Activated CD4-positive, alpha-beta T cell treated with anti-CD3 and anti-CD28 coated beads, Interleukin-2, amount 50 U/mL, for 48 hours (primary cell): ENCODE measurements around the gene CYB561D2.
"Not testable (repeated sequence)": the region's sequence is repeated elsewhere in the genome, so short reads cannot be mapped to it uniquely, and the experiment has no call there.

Experiments used
- DNase-seq, 2 experiments: peaks; one replicate each; pipeline ENCODE4 v3.0.0-alpha.2; 2020

CYB561D2 gene, protein sequence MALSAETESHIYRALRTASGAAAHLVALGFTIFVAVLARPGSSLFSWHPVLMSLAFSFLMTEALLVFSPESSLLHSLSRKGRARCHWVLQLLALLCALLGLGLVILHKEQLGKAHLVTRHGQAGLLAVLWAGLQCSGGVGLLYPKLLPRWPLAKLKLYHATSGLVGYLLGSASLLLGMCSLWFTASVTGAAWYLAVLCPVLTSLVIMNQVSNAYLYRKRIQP

DNA sequence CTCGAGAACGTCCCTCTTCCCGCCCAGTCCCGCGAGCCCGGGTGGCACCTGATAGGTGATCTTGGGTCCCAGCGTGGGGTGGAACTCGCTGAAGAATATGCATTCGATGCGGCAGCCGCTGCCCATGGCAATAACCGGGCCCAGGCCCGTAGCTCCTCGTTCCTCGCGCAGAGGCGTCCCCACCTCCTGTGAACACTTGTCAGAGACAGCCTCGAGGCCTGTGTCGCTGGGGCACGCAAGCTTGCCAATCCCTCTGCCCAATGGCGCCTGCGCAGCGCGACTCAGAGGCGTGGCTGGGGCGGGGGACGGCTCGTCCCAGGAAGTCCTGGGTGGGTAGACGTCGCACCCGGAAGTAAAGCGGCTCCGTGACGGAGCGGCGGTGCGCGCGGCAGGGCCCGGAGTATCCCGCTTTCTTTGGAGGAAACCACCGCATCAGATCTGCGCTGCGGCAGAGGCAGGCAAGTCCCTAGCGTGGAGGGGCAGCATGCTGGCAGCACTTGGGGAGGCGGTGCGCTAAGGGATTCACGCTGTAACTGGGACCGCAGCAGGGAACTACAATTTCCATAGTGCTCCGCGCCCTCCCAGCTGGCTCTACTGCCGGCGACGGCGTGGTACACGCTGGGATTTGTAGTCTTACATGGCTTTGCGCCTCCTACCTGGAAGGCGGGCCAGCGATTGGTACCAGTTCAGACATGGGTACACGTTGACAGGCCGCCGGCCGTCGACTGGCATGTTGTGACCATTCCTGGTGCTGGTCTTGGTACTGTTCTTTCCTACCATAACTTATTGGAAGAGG lies at the start of gene CYB561D2, which contains the start of gene NPRL2:
CYB561D2 (plus strand) TSS at position 336 of the 796 bp plus-strand sequence. CDS start 572 bp downstream, outside the sequence.
NPRL2 (minus strand) TSS at position 249 of the 796 bp plus-strand sequence; CDS start at position 126, 123 bp downstream.
- DNase-seq: peak; percentile 100

DNA sequence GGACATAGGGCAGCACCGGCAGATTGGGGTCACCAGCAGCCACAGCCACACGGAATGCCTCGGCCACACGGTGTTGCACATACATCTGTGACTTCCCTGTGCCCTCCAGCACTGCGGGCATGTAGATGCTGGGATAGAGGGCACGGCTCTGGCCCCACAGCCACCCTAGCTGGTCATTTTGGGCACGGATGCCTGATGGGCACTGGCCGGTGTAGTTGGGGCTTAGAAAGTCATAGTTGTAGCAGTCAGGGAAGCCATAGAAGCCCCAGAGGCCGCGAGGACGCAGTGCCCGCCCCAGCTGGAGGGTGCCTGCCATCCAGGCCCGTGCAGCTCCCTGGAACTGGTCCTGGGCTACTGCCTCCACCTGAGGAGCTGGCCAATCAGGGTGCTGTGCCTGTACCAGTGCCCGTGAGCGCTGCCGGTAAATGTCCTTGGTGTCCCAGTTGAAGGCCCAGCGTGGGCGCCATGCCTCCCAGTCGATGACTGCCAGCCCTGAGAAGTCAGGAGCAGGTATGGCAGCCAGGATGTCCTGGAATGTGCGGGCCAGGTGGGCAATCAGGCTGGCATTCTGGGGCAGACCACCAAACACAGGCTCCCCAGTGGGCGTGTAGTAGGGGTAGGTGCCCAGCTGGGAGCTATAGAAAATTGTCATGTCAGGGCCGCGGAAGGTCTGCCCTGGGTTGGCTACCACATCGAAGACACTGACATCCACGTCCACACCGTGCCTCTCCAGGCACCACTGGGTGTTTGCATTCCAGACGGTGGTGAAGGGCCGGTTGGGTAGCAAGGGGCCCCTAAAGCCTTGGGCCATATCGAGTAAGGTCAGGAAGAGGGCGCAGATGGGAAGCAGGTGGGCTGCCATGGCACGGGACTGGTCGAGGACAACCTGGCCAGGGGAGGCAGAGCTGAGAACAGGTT lies 48.3 kb upstream of the CYB561D2 start:
- DNase-seq: no peak

DNA sequence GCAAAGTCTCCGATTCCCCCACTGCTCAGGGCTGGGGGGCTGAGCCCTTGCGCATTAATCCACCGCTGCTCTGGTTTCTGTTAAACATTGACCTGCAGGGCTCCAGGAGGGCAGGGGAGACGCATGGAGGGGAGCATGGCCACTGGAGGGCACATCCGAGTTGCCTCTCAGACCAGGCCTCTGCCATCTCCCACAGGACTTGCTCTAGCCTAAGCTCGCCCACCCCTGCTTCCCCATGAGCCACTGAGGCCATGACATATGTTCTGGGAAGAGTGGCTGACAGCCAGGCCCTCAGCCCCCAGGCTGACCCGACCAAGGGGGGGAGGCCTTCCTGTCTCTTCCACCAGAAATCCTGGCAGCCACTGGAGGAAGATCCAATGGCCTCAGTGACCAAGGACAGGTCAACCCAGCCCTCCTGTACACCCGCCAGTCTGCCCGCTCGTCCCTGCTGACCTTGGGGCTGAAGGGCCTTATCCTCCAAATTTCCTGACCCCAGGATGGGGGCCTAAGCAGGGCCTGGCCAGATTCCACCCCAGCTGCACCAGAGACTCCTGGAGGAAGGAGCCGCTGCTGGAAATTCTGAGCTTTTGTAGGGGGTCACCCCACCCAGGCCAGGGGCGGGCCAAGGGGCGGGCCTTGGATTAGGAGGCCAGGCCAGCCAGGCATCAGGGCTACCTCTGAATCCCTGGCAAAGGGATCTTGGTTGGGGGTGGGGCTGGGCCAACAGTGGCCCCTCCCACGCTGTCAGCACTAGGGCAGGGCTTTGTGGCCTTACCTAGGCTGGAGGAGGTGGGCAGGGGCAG lies 47.4 kb upstream of the CYB561D2 start, which contains the start of gene HYAL1:
HYAL1 (minus strand) TSS at position 562 of the 803 bp plus-strand sequence. CDS start 618 bp downstream, outside the sequence.
- DNase-seq: no peak

DNA sequence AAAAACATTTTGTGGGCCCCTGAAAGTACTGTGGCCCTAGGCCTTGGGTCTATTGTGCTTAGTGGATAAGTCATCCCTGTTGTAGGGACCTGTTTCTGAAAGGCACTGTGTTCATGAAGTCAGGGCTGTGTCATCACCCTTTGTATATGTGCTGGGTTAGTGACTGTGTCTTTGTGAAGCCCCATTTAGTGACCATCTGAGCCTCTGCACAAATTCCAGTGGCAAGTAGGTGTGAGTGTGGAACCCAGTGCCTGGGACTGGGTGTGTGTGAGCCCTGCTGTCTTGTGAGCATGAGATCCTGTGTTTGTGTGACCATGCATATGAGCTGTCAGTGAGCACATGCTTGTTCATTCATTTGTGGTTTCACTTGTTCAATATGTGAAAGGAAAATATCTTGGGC lies 46.1 kb upstream of the CYB561D2 start:
- no peak for DNase-seq

DNA sequence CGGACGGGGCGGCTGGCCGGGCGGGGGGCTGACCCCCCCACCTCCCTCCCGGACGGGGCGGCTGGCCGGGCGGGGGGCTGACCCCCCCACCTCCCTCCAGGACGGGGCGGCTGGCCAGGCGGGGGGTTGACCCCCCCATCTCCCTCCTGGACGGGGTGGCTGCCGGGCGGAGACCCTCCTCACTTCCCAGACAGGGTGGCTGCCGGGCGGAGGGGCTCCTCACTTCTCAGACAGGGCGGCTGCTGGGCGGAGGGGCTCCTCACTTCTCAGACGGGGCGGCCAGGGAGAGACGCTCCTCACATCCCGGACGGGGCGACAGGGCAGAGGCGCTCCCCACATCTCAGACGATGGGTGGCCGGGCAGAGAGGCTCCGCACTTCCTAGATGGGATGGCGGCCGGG lies 38.6 kb upstream of the CYB561D2 start:
- DNase-seq: not testable (repeated sequence)

DNA sequence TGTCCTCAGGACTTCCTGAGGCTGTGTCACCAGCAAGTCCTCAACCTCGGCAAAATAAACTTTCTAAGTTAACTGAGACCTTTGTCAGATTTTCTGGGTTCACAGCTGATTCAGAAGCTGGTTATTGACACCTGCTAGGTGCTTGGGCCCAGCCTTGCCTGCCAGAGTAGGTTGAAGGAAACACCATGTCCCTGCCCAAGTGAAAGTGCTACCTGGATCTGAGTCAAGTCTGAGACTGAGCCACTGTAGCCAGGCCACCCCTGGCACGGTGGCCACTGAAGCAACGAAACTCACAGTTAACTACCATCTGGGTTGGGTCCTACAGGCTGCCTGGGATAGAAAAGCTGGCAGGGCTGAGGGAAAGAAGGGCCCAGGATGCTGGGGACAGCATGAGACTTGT lies 36.3 kb upstream of the CYB561D2 start:
- no peak for DNase-seq

DNA sequence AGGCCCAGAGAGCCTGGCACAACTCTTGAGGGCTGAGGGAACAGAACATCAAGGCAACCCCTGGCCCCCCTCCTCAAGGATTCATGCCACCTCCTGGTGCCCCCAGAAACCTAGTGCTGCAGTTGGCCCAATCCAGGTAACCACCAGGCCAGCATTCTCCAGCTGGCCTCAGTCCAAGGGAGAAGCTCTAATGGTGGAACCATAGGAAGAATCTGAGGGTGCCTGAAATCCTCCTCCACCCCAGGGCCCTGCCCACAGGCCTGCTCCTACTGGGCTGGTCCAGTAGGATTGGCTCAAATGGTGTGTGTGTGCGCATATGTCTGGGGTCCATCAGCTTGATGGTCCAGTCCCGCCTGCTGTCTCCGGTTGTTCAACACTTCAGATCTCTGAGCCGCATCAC lies 35.8 kb upstream of the CYB561D2 start:
- DNase-seq: no peak

DNA sequence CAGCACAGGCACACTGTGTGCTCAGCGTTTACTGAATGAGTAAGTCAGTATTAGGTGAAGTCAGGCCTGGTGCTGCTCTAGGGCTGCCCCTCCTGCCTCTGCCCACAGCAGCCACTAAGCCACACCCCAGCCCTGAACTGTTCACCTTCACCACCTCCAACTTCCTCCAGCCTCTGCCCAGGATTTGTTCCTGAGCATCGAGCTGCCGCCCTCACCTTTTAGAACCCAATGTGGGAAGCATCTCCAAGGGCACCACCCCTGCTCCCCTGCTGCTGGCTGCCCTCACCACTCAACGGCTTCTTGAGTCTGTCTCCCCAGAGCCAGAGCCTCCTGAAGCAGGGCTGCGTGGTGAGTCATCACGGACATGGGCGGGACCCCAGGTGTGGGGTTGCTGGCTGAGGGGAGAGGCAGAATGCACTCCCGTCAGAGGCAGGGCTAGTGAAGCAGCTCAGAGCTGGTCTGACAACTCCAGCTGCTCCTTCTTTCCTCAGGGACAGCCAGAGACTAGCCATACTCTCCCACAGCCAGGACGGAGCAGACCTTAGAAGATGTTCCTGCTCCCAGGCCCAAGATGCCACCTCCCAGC lies 33.9 kb upstream of the CYB561D2 start:
- DNase-seq: peak; percentile 57 to 62

DNA sequence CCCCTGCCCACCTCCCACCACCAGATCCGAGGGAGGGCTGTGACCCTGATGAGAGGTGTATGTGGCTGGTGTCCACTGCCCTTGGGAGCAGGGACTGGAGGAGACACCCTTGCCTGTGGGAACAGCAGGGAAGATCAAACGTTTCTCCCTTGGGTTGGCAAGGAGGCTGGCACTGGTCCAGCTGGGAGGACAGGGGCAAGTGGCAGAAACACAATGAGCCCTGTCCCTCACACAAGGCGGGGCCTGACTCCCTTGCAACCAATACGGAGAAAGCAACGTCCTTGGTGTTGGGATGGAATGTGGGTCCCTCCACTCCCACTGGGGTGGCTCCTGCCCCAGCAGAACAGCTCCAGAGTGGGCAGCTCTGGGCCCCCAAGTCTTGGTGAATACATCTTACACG lies 33.4 kb upstream of the CYB561D2 start:
- DNase-seq: no peak

DNA sequence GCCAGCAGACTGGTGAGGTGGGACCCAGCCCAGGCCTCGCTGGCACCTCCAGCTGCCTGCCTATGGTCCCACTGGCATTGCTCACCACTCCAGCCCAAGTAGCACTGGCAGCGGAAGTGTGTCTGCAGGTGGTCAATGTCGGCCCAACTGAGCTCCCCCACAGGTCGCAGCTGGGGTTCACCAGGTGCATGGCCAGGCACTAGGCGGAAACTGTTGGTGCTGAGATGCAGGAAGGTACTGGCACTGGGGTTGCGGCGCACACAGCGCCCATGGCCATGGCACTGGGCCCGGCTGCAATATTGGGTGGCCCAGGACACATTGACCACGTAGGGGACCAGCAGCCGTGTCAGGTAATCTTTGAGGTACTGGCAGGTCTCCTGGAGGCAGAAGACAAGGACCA lies 32.5 kb upstream of the CYB561D2 start:
- DNase-seq: no peak

DNA sequence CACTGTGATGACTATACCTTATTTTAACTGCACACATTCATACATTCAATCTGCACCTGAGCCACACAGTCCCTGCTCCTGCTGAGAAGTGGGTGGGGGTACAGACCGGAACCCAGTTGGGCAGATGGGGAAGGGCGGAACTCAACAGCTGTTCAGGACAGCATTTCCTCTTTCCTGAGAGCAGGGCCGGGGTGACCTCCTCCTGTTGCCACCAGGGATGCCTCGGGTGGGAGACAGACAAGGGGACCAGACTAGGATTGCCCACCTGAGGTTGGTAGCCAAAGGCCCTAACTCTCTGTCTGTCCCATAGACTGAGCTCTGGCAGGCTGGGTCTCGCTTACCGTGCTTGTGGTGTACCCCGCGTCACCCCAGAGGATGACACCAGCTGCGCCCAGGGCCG lies 32.0 kb upstream of the CYB561D2 start:
- DNase-seq: no peak

DNA sequence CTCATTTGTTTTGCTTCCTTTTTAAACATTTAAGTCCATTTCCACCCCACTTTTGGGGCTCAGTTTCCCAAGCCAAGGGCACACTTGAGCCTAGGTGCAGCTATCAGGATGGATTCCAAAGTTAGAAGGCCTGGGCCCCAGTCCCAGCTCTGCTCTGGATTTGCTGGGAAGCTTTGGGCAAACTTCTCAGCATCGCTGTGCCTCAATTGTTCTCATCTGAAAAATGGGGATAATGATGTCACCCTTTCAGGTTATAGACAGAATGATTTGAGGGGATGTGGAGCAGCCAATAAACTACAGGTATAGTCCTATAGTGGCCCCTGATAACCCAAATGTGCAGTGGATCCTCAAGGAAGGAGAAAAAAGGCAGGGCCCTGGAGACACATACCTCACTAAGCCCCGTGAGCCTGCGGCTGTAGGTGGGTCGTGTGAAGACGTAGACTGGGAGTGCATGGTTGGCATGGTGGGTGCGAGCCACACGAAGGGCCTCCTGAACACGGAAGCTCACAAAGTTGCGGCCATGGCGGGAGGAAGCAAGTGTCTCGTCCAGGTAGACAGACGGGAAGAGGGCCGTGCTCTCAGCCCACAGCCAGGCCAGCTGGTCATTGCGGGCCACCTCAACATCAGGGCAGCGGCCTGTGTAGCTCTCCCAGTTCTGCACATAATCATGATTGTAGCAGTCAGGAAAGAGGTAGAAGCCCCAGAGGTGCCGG lies 31.3 kb upstream of the CYB561D2 start:
- no peak for DNase-seq

DNA sequence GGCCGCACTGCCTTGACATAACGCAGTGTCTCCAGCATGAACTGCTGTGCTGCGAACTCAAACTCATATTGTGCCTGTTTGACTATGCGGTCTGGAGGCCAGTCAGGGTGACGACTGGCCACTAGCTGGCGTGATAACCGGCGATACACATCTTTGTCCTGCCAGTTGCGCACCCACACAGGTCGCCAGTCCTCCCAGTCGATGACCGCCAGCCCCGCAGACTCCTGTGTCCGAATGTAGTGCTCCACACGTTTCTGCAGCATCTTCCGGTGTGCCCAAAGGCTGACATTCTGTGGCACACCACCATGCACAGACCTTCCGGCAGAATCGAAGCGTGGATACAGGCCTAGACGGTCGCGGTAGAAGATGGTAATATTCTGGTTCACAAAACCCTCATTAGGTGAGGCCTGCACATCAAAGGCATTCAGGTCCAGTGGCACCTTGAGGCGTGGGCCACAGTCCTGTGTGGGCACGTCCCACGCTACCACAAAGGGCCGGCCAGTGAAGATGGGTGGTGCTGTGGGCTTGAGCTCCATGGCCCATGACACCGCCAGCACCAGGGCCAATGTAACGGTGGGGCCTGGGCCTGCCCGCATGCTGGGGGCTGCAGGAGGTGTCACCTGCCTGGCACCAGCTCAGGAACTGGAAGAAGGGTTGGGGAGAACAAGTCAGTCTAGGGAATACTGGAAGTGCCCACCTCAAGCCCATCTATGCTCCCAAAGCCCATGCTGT lies 30.6 kb upstream of the CYB561D2 start:
- DNase-seq: no peak

DNA sequence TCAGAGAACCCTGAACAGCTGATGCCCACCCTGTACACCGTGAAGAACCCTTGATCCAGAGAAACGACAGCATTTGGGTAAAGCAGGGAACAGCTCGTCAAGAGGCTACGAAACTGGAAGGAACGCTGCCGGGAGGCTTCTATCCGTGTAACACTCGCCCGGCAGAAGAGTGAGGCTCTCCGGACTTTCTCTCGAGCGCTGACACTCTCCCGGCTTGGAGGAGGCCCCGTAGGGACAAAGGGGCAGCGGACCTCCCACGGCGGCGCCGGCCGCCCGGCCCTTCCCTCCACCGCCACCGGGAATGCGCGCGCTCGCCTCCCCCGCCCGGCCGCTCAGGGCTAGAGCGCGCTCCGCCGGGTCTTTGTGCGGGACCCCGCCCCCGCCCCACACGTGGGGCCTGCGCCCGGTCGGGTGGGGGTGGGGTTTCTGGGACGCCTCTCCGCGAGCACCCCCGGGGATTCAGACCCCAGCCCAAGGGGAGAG lies 29.8 kb upstream of the CYB561D2 start:
- DNase-seq: peak; percentile 68 to 72

DNA sequence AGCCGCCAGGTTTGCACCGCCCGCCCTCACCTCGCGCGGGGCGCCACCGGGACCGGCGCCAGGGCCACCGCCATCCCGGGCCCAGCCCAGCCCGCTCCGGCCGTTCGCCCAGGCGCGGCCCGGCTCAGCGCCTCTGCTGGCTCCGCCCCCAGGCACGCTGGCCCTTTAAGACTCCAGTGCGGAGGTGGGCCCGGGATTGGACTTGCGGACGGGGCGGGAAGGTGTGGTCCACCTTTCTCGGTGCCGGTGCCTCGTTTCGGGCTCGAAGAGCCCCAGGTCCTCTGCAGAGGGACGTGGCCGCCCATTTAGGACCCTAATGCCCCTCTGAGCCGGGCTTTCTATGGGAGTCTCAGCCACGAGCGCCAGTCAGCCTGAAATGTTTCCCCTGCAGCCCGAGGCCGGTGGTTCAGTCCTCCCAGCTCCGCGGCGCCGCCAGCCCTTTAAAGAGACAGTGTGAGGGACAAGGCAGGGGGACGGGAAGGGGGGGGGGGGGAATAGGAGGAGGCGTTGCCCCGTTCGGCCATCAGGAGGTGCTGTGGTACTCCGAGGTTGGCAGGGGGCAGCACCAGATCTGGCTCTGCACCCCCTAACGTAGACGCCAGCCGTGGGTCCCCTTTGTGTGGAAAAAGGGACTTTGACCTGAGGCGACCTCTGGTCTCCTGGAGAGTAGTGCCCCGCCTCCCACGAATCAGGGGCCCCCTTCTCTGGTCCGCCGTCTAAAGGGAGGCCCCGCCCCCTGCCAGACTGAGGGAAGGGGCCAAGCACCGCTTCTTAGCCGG lies 29.1 kb upstream of the CYB561D2 start:
- peak; percentile 87 to 88 for DNase-seq

DNA sequence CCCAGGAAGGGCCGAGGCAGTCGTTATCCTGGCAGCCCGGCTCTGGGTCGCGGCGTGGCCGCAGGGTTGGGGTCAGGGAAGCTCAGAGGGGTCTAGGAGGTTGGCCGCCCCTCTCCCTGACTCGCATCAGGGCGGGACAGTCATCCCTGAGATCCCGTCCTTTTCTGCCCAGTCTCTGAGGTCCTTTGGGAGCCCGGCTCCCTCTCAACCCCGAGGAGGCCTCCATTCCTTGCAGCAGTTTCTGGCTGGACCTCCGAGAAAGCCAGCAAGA lies 28.6 kb upstream of the CYB561D2 start:
- DNase-seq: no peak

DNA sequence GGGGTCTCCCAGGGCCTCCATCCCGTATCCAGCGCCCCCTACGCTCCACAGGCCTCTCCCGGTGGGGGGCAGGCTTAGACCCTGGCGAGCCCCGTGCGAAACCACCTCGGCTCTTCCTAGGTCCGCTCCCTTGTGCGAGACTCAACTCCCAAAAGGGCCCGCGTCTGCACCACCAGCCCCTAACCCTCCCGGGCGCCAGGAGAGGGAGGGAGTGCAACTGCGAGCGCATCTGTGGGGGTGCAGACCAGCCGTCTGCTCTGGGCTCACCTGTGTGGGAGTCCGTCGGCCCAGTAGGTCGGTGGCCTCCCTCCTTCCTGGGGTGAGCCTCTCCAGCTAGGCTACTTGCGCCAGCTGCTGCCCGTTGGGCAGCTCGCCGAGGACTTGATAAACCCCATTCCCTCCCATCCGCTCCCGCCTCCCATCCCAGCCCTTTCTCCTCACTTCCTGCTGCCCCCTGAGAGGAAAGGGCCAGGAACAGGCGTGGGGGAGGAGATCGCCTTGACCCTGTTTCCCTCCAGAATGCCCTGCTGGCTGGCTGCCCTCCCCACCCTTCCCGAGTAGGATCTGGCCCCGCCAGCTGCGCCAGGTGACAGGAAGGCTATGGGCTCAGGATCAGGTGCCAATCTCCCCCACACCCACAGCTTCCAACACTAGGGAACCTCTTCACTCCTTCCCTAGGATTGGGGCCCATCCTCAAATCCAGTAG lies 28.1 kb upstream of the CYB561D2 start, which contains the start of gene HYAL2:
HYAL2 (minus strand) TSS at position 360 of the 706 bp plus-strand sequence. CDS start 2,256 bp downstream, outside the sequence.
- DNase-seq: no peak

DNA sequence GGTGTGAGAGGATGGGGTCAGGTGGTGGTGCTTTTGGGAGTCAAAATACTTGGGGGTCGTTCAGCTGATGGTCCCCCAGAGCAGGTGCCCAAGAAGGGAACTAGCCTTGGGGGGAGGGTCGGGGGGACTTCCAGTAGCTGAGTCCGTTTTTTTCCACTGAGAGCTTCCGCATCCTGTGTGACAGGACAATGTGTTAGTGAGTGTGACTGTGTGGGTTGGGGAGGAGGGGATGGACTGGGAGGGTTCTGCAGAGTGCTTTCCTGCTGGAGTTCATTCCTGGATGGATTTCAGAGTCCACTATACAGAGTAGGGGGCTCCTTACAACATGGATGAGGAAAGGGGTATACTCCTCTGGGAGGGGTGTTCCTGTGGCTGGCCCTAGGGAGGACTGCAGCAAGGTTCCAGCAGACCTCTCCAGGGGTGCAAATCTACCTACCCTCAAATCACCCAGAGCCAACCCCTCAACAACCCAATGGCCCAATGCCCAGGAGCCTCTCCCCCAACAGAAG lies 27.5 kb upstream of the CYB561D2 start:
- no peak for DNase-seq
